ENCODE results near the gene ARL6IP5. TPM values are rescaled to one million over a fixed set of nuclear protein-coding genes. Genes with fewer than 3 reads are reported as not detected.

ARL6IP5 gene, protein sequence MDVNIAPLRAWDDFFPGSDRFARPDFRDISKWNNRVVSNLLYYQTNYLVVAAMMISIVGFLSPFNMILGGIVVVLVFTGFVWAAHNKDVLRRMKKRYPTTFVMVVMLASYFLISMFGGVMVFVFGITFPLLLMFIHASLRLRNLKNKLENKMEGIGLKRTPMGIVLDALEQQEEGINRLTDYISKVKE
- total RNA-seq = 100 to 1,000 TPM in 1 of 2 donors, 10 to 100 TPM in 1; 77.8 to 156 TPM

DNA sequence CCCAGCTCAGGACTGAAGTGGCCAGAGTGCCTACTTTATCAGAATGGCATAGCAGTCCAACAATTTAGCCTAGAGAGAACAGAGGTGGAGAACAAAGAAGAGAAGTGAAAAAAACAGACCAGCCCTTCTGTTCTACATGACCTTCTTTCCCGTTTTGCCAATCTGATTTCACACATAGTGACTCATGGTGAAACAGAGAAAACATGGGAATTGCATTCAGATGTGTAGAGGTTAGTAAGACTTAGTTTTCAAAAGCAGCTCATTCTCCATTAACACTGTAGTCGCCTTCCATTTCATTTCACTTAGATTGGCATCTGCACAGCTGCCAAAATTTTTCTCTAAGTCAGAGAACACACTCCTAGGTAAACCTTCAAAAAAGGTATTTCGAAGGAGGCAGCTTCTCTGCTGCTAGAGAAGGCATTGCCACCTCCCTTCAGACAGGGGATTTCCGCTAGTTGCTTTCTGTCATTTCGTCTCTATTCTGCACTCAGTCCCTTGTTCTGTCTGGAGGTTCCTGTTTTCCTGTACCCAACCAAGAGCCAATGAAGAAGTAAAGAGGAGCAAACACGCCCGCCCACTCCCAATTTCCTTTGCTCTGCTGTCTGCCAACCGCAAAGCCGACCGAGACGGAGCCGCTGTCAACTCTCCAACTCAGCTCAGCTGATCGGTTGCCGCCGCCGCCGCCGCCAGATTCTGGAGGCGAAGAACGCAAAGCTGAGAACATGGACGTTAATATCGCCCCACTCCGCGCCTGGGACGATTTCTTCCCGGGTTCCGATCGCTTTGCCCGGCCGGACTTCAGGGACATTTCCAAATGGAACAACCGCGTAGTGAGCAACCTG lies at the start of gene ARL6IP5:
Gene ARL6IP5 (plus strand): TSS at position 612 of the 842 bp plus-strand sequence. CDS start 111 bp downstream, at position 723.
- Histone ChIP-seq H3K9ac (ENCODE audit: low read depth in 2 of 2, low read length in 2 of 2) (peak within 1 kb of the TSS; percentile 91 to 94), H3K36me3 (no peaks in the 10 kb centered on the region), H3K27me3 (no peaks in the 10 kb centered on the region), H3K4me3 (peak within 1 kb of the TSS; percentile 68), H3K4me1 (peaks cover 20% of the 10 kb centered on the region), H3K27ac (peak within 1 kb of the TSS; percentile 95), H3K9me3 (no peaks in the 10 kb centered on the region)
- TF ChIP-seq, protein P1, sequence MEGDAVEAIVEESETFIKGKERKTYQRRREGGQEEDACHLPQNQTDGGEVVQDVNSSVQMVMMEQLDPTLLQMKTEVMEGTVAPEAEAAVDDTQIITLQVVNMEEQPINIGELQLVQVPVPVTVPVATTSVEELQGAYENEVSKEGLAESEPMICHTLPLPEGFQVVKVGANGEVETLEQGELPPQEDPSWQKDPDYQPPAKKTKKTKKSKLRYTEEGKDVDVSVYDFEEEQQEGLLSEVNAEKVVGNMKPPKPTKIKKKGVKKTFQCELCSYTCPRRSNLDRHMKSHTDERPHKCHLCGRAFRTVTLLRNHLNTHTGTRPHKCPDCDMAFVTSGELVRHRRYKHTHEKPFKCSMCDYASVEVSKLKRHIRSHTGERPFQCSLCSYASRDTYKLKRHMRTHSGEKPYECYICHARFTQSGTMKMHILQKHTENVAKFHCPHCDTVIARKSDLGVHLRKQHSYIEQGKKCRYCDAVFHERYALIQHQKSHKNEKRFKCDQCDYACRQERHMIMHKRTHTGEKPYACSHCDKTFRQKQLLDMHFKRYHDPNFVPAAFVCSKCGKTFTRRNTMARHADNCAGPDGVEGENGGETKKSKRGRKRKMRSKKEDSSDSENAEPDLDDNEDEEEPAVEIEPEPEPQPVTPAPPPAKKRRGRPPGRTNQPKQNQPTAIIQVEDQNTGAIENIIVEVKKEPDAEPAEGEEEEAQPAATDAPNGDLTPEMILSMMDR (IDR thresholded peaks at IDR 0.05) = no peak
- DNase-seq = peak; percentile 95
- intact Hi-C loops (cut with DNase I) = no loop called here

DNA sequence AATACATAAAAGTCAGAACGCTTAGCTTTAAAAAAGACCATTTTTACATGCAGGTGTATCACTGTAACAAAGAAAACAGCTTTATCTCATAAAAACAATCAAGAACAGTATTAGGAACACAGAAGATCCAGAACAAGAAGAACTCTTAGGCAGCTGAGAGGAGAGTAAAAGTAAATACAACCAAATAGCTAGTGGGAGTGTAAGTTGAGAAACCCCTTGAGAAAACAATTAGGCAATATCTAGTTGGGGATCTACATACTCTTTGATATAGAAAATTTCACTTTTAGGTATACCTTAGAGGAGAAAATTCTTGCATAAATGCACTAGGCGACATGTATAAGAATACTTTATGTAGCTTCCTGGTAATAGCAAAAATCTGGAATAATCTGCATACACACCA lies 40.1 kb upstream of the ARL6IP5 start:
- H3K27ac ChIP-seq = no peak overlapping the region
- H3K4me3 ChIP-seq = no peak overlapping the region
- intact Hi-C loops (cut with DNase I) = no loop called here
- no peak for DNase-seq
- no peaks in the 10 kb centered on the region for H3K4me1 ChIP-seq
- H3K9ac ChIP-seq (ENCODE audit: low read depth in 2 of 2, low read length in 2 of 2) = no peak overlapping the region
- H3K9me3 ChIP-seq = no peaks in the 10 kb centered on the region
- TF ChIP-seq, protein P1 (IDR thresholded peaks at IDR 0.05) = no peak
- no peaks in the 10 kb centered on the region for H3K27me3 ChIP-seq
- H3K36me3 ChIP-seq = peaks cover 7% of the 10 kb centered on the region

DNA sequence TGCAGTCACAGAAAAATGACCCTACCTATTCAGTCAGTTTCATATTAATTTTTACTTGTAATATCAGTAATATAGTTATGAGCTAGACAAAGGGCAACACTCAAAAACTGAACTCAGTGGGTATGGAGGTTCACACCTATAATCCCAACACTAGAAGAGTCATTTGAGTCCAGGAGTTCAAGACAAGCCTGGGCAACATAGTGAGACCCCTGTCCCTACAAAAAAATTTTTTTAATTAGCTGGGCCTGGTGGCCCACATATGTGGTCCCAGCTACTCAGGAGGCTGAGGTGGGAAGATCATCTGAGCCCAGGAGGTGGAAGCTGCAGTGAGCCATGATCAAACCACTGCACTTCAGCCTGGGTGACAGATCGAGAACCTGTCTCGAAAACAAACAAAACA lies 35.7 kb upstream of the ARL6IP5 start:
- peaks cover 10% of the 10 kb centered on the region for H3K4me1 ChIP-seq
- TF ChIP-seq, protein P1 (IDR thresholded peaks at IDR 0.05) = no peak
- H3K9me3 ChIP-seq = no peaks in the 10 kb centered on the region
- no peaks in the 10 kb centered on the region for H3K27me3 ChIP-seq
- H3K4me3 ChIP-seq = no peak overlapping the region
- H3K36me3 ChIP-seq = no peaks in the 10 kb centered on the region
- no peak overlapping the region for H3K9ac ChIP-seq (ENCODE audit: low read depth in 2 of 2, low read length in 2 of 2)
- intact Hi-C loops (cut with DNase I) = no loop called here
- H3K27ac ChIP-seq = no peak overlapping the region
- no peak for DNase-seq

DNA sequence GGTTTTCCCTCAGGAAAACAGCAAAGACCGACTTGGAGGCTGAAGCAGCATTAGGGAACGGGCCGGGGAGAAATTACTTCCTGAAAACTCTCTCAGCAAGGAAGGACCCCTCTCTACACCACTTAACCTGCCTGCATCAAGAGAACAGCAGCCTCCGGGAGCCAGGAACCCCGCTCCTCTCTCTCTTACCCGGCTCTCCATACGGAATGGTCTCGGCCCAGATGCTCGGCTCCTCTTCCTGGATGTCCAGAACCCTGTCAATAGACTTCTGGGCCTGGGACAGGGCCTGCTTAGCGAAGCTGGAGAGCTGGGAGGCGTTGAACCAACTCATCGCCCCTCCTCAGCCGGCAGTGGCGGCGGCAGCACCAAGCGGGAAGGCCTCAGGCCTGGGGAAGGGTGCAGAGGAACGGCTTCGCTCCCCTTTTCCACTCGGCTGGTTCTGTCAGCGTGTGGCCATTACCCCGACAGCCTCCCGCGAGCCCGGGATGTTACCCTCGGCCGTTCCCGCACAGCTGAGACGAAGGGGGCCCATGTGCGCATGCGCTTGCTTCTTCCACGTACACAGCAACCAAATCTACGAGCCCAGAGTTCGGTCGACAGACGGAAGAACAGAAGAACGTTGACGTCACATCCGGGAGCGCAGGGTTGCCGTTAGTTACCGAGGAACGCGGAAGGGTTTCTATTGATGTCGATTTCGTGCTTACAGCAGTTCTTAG lies 32.8 kb upstream of the ARL6IP5 start, which contains the start of gene TMF1:
Gene TMF1 (minus strand): TSS at position 578 of the 716 bp plus-strand sequence. CDS start 247 bp downstream, at position 331.
- no peaks in the 10 kb centered on the region for H3K9me3 ChIP-seq

More for the DNA sequence above, 32.8 kb upstream of the ARL6IP5 start, which contains the start of gene TMF1:
- Histone ChIP-seq H3K4me3 (peak within 1 kb of the TSS; percentile 88), H3K27me3 (no peaks in the 10 kb centered on the region), H3K36me3 (no peaks in the 10 kb centered on the region), H3K27ac (peak within 1 kb of the TSS; percentile 98), H3K4me1 (peaks cover 10% of the 10 kb centered on the region), H3K9ac (ENCODE audit: low read depth in 2 of 2, low read length in 2 of 2) (peak within 1 kb of the TSS; percentile 93 to 100)
- TF ChIP-seq, protein P1 (IDR thresholded peaks at IDR 0.05) = no peak
- DNase-seq = peak; percentile 98
- intact Hi-C loops (cut with DNase I) = loop anchor here (5.0 kb wide), 1 partner anchor 40 kb away; the partner anchor contains the start of gene EOGT
